NB4 (cell line): ENCODE measurements around the gene ZNF407.

Source experiments
- DNase-seq: peaks from one replicate; pipeline ENCODE4 v3.0.0; 2010; ENCODE audit warnings: low read depth
- H3K4me3 ChIP-seq: one replicate; pipeline ENCODE4 v1.5.1; 2011; ENCODE audit warnings: mild to moderate bottlenecking, low read depth, low read length, moderate library complexity
- CTCF ChIP-seq: IDR thresholded peaks from one replicate; pipeline ENCODE4 v1.5.1; 2012; ENCODE audit warnings: low read depth, low read length
- MAX ChIP-seq: IDR thresholded peaks from 2 replicates; pipeline ENCODE4 v1.6.1; 2011; ENCODE audit warnings: low read depth, low read length
- MYC ChIP-seq: IDR thresholded peaks from 2 replicates; pipeline ENCODE4 v1.6.1; 2011; ENCODE audit warnings: low read depth, low read length
- POLR2A ChIP-seq: IDR thresholded peaks from 2 replicates; pipeline ENCODE4 v1.6.1; 2011; ENCODE audit warnings: mild to moderate bottlenecking; ENCODE audit not compliant: insufficient read length; ENCODE audit errors: extremely low read depth

The ZNF407 gene

GRCh38 chr18:74574916-74575315 lies 22.8 kb upstream of the ZNF407 start:
- TF ChIP-seq MAX, result no peak
- no peak for TF ChIP-seq POLR2A
- no peak for TF ChIP-seq CTCF
- TF ChIP-seq MYC, result no peak
- no peak for DNase-seq
- no peak overlapping the region for H3K4me3 ChIP-seq

GRCh38 chr18:74577019-74577418 lies 20.7 kb upstream of the ZNF407 start:
- TF ChIP-seq MYC (no peak), MAX (no peak), CTCF (no peak), POLR2A (no peak)
- no peak overlapping the region for H3K4me3 ChIP-seq
- DNase-seq, result no peak

GRCh38 chr18:74579496-74580065 lies 18.1 kb upstream of the ZNF407 start:
- no peak for TF ChIP-seq MAX
- TF ChIP-seq CTCF, result no peak
- no peak for TF ChIP-seq MYC
- no peak for TF ChIP-seq POLR2A
- DNase-seq, result no peak
- H3K4me3 ChIP-seq, result no peak overlapping the region

GRCh38 chr18:74582642-74583041 lies 15.0 kb upstream of the ZNF407 start:
- no peak overlapping the region for H3K4me3 ChIP-seq
- TF ChIP-seq MAX (no peak), MYC (no peak), CTCF (no peak), POLR2A (no peak)
- DNase-seq, result no peak

- DNase-seq, result no peak
- TF ChIP-seq MAX, result no peak
- no peak for TF ChIP-seq POLR2A
- no peak for TF ChIP-seq MYC
- no peak for TF ChIP-seq CTCF
- no peak overlapping the region for H3K4me3 ChIP-seq
Measured at GRCh38 chr18:74587441-74587840, 10.2 kb upstream of the ZNF407 start.
